Measurements from ENCODE around the gene TOB2.
"Not testable (repeated sequence)": the region's sequence is repeated elsewhere in the genome, so short reads cannot be mapped to it uniquely, and the experiment has no call there.

The TOB2 gene

GRCh38 chr22:41434361-41435003, 12.1 kb downstream of the TOB2 start:
- not testable (repeated sequence) for H3K4me3 ChIP-seq (ENCODE audit: low read depth, low read length); DNase-seq (ENCODE audit: low read depth)

DNA sequence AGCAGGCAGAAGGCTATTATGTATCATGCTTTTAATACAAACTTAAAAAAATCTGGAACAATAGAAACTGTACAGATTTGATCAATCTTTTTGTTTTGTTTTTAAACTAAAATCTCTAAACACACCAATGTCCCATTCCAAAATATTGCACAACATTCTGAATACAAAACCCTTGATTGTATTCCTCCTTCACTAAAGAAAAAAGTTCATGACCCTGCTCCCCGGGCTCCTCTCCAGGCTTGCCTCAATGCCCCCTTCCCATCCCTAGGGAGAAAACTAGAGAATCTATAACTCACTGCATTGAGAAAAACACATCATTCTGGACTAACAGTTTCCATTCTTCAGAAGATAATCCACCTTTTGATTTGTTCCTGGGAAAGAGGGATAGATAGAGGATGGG, 13.1 kb downstream of the TOB2 start:
- not testable (repeated sequence) for H3K4me3 ChIP-seq (ENCODE audit: low read depth, low read length); DNase-seq (ENCODE audit: low read depth)

DNA sequence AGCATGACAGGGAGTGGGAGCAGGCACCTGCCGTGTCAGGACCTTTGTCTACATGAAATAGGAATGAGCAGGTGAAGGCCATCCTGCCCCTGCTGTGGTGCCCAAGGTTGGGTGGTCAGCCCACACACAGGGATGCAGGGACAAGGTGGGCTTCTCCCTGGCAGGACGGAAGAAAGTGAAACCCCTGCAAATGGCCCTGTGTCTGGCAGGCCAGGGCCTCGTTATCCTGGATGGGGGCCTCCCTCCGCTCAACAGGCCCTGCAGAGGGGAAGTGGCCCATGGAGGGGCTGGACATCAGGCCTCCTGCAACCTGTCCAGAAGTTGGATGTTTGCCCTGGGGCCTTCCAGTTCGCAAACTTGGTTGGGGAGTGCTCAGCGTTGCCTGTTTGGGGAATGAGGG, 14.9 kb downstream of the TOB2 start:
- no peak overlapping the region for H3K4me3 ChIP-seq (ENCODE audit: low read depth, low read length)
- DNase-seq (ENCODE audit: low read depth) = no peak

DNA sequence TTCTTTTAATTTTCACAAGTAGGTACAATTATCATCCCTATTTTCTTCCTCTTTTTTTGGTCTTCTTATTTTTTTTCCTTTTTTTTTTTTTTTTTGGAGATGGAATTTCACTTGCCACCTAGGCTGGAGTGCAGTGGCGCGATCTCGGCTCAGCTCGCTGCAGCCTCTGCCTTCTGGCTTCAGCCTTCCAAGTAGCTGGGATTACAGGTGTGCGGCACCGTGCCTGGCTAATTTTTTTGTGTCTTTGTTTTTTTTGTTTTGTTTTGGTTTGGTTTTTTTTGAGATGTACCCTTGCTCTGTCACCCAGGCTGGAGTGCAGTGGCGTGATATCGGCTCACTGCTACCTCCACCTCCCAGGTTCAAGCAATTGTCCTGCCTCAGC, 16.7 kb downstream of the TOB2 start:
- H3K4me3 ChIP-seq (ENCODE audit: low read depth, low read length) = no peak overlapping the region
- no peak for DNase-seq (ENCODE audit: low read depth)

- H3K4me3 ChIP-seq (ENCODE audit: low read depth, low read length) = no peak overlapping the region
Observed at GRCh38 chr22:41429232-41429950, 17.2 kb downstream of the TOB2 start.

GRCh38 chr22:41425660-41426365, 20.8 kb downstream of the TOB2 start:
- no peak overlapping the region for H3K4me3 ChIP-seq (ENCODE audit: low read depth, low read length)
- no peak for DNase-seq (ENCODE audit: low read depth)

More at GRCh38 chr22:41429232-41429950, 17.2 kb downstream of the TOB2 start:
- no peak for DNase-seq (ENCODE audit: low read depth)

DNA sequence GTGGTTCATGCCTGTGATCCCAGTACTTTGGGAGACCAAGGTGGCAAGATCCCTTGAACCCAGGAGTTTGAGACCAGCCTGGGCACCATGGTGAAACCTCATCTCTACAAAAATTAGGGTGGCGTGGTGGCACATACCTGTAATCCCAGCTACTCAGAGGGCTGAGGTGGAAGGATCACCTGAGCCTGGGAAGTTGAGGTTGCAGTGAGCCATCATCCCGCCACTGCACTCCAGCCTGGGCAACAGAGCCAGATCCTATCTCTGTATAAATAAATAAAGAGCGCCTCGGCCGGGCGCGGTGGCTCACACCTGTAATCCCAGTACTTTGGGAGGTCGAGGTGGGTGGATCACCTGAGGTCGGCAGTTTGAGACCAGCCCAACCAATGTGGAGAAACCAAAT, 27.9 kb downstream of the TOB2 start:
- no peak for DNase-seq (ENCODE audit: low read depth)
- no peak overlapping the region for H3K4me3 ChIP-seq (ENCODE audit: low read depth, low read length)

DNA sequence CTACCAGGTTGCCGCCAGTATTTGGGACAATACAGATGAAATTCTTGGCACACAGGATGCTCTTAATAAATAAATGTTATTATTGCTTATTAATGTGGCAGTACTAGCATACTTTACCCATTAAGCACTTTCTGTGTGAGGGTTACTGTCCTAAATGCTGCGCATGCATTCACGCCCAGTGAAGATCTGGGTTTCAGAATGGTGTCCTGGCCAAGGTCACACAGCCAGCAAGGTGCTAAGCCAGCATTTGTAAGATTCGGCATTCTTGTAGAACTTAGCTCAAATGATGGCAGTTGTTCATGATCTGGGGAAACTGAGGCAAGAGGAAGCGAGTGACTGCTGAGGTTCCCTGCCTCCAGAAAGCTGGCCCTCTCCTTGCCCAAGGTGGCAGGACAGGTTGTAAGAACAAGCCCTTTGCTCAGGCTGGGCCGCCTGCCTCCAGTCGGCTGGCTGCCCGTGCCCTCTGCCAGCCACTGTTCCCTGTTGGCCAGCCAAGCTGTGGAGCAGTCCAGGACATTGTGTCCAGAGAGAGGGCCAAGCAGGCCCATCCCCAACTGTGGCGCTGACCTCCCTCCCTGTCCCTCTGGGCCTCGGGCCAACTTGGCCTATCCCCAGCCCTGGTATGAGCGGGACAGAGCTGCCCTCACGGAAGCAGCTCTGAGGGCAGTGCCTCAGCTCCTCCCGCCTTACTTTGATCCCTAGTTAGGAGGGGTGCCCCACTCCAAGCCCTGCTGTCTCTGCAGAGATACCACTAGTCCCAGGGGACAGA, 28.8 kb downstream of the TOB2 start:
- no peak overlapping the region for H3K4me3 ChIP-seq (ENCODE audit: low read depth, low read length)
- DNase-seq (ENCODE audit: low read depth) = no peak

DNA sequence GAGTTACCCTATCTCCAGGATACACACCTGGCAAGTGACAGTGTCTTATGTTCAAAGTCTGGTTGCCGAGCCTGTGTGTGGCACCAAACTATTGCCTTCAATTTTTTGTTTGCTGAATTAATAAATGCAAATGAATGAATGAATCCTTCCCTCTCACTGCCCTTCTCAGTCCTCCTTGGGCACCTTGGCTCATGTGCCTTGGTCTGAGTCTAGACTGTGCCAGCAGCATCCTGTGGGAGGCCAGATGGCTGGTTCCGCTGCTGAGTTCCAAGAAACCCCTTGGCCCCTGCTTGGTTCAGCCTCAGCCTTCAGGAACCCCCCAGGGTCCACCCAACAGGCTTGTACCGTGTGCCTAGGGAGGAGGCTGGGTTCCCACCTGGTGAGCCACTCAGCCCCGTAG, 31.0 kb downstream of the TOB2 start:
- no peak overlapping the region for H3K4me3 ChIP-seq (ENCODE audit: low read depth, low read length)
- DNase-seq (ENCODE audit: low read depth) = no peak

- no peak overlapping the region for H3K4me3 ChIP-seq (ENCODE audit: low read depth, low read length)
- no peak for DNase-seq (ENCODE audit: low read depth)
Observed at GRCh38 chr22:41411021-41411851, 35.4 kb downstream of the TOB2 start.

DNA sequence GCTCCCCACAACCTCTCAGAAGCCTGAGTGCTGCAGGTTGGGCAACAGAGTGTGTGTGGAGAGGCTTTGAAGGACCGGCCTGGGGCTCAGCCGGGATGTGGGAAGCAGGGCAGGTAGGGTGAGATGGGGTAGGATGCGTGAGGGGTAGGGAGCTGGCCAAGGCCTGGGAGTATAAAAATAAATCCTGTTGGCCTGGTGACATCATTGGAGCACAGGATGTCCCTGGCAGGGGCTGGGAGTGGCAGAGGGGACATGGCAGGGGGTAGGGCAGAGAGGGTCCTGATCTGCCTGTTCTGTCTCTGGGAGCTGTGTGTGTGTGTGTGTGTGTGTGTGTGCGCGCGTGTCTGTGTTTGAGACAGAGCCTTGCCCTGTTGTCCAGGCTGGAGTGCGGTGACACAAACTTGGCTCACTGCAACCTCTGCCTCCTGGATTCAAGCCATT, 36.3 kb downstream of the TOB2 start:
- no peak overlapping the region for H3K4me3 ChIP-seq (ENCODE audit: low read depth, low read length)
- no peak for DNase-seq (ENCODE audit: low read depth)

- no peak for DNase-seq (ENCODE audit: low read depth)
Observed at GRCh38 chr22:41408665-41409064, 37.9 kb downstream of the TOB2 start.

DNA sequence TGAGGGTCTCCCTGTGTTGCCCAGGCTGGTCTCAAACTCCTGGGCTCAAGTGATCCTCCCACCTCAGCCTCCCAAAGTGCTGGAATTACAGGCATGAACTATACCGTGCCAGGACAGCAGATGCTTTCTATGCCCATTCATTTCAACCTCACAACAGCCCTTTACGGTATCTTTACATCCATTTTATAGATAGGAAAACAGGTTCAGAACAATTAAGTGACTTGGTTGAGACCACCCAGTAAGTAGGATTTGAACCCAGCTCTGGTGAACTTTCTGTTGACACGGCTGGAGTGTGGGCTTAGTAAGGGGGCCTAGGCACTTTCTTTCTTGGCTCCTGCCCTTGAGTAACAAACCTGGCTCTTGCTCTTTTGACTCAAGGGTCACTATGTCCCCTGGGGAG, 39.2 kb downstream of the TOB2 start:
- H3K4me3 ChIP-seq (ENCODE audit: low read depth, low read length) = no peak overlapping the region
- DNase-seq (ENCODE audit: low read depth) = no peak

More at GRCh38 chr22:41408665-41409064, 37.9 kb downstream of the TOB2 start:
- no peak overlapping the region for H3K4me3 ChIP-seq (ENCODE audit: low read depth, low read length)

DNA sequence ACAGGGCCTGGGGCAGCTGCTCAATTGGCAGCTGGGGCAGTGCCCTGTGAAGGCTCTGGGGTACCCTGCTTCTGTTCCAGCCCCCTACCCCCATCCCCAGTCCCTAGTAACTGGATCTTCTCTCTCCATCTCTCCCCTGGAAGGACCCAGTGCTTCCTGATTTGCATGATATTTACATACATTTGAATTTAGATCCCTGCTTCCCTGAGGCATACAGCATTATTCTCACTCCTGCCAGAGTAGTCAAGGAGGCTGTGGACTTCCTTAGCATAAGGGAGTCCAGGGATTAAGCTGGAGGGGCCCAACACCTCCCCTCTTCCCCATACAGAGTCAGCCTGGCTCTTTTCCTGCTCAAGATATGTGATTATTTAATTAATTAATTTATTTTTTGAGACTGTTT, 40.2 kb downstream of the TOB2 start:
- H3K4me3 ChIP-seq (ENCODE audit: low read depth, low read length) = no peak overlapping the region
- no peak for DNase-seq (ENCODE audit: low read depth)

DNA sequence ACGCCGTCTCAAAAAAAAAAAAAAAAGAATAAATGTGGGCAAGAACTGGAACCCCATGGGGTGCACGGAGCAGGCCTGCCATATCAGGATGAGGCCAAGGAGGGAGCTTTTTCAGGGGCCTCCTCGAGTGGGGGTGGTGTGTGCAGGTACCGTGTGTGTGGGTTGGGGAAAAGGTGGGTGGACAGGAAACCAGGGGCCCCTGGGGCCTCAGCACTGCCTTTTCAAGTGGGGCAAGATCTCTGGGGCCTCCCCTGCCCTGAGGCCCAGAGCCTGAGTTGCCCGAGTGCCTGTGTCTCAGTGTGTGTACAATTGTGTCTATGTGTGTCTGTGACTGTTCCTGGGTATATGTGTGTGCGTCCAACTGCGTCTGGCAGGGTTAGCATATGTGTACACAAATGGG, 41.0 kb downstream of the TOB2 start:
- DNase-seq (ENCODE audit: low read depth) = no peak
- H3K4me3 ChIP-seq (ENCODE audit: low read depth, low read length) = no peak overlapping the region

DNA sequence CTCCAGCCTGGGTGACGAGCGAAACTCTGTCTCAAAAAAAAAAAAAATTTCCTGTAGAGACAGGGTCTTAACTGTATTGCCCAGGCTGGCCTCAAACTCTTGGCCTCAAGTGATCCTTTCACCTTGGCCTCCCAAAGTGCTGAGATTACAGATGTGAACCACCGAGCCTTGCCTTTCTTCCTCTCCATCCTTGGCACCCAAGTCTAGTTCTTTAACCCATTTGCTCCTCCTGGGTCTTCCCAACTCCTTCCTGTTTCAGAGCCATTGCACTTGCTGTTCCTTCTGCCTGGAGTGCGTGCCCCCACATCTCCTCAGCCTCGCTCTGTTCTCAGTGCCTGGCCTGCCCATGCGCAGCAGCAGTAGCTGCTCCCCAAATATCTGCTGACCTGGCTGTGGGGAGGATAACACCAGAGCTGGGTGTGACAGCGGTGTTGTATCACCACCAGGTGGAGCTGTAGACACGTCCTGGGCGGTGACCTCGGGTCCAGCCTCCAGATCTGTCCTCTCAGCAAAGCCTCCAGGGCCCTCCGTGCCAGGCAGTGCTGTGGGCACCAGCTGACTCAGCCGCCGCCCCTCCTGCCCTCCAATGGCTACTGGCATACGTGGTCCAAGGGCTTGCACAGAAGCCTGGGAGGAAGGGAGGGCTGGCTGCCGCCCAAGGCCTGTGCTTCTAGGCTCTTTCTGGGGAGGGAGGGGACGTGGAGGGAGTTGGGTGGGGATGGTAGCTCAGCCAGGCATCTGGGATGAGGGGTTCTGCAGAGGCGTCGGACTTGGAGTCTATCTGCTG, 42.9 kb downstream of the TOB2 start:
- H3K4me3 ChIP-seq (ENCODE audit: low read depth, low read length) = no peak overlapping the region

DNA sequence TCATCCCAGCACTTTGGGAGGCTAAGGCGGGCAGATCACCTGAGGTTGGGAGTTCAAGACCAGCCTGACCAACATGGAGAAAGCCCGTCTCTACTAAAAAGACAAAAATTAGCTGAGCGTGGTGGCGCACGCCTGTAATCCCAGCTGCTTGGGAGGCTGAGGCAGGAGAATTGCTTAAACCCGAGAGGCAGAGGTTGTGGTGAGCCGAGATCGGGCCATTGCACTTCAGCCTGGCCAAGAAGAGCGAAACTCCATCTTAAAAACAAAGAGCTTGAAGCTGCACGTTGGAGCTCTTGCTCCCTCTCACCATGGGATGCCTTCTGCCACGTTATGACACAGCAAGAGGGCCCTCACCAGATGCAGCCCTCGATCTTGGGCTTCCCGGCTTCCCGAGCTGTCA, 43.8 kb downstream of the TOB2 start:
- DNase-seq (ENCODE audit: low read depth) = not testable (repeated sequence)

More for the DNA sequence above, 42.9 kb downstream of the TOB2 start:
- no peak for DNase-seq (ENCODE audit: low read depth)

More for the DNA sequence above, 43.8 kb downstream of the TOB2 start:
- not testable (repeated sequence) for H3K4me3 ChIP-seq (ENCODE audit: low read depth, low read length)
